Liver (tissue), 9 donors: ENCODE data around the gene KLK3. TPM values are rescaled to one million over a fixed set of nuclear protein-coding genes. Genes with fewer than 3 reads are reported as not detected.

Experiments
- DNase-seq: peaks from one replicate; pipeline ENCODE4 v3.0.0-alpha.2; 2017; ENCODE audit warnings: low spot score
- H3K27ac ChIP-seq, 2 donors: one replicate each; pipeline ENCODE4 v1.7.0; 2013; ENCODE audit warnings: inconsistent platforms in 2 of 2, low read length in 2 of 2, control low read depth in 1 of 2, low read depth in 1 of 2, mild to moderate bottlenecking in 1 of 2
- H3K27me3 ChIP-seq, 4 donors: one replicate each; pipeline versions ENCODE4 v1.6.1 to v1.7.0; 2013; ENCODE audit warnings: low read length in 3 of 4, inconsistent platforms in 1 of 4, mild to moderate bottlenecking in 1 of 4, moderate library complexity in 1 of 4; ENCODE audit not compliant: control insufficient read depth in 4 of 4, insufficient read depth in 4 of 4
- H3K36me3 ChIP-seq, 4 donors: one replicate each; pipeline versions ENCODE4 v1.6.1 to v1.7.0; 2013; ENCODE audit warnings: low read length in 3 of 4, mild to moderate bottlenecking in 3 of 4, low read depth in 1 of 4, moderate library complexity in 1 of 4; ENCODE audit not compliant: control insufficient read depth in 4 of 4, insufficient read depth in 3 of 4
- H3K4me1 ChIP-seq, 4 donors: one replicate each; pipeline versions ENCODE4 v1.6.1 to v1.7.0; 2013; ENCODE audit warnings: low read length in 3 of 4, mild to moderate bottlenecking in 3 of 4, moderate library complexity in 1 of 4; ENCODE audit not compliant: control insufficient read depth in 4 of 4, insufficient read depth in 4 of 4
- H3K4me3 ChIP-seq, 3 donors: one replicate each; pipeline versions ENCODE4 v1.6.1 to v1.7.0; 2013; ENCODE audit warnings: low read length in 3 of 3, control low read depth in 1 of 3, low read depth in 1 of 3, mild to moderate bottlenecking in 1 of 3
- H3K9ac ChIP-seq, 2 donors: one replicate each; pipeline ENCODE4 v1.7.0; 2013; ENCODE audit warnings: low read length in 2 of 2, mild to moderate bottlenecking in 2 of 2, moderate library complexity in 2 of 2, control low read depth in 1 of 2, low read depth in 1 of 2
- H3K9me3 ChIP-seq, 4 donors: one replicate each; pipeline versions ENCODE4 v1.6.1 to v1.7.0; 2013; ENCODE audit warnings: low read length in 3 of 4; ENCODE audit not compliant: control insufficient read depth in 4 of 4
- CTCF ChIP-seq: fragments of 150-350 bp; IDR thresholded peaks from 2 replicates; pipeline ENCODE4 v1.5.1; 2017; ENCODE audit warnings: improper control_type of control experiment, low read depth, low read length; ENCODE audit not compliant: missing input control
- FOXA1 ChIP-seq: IDR thresholded peaks from 2 replicates; pipeline ENCODE4 v1.6.1; 2016; ENCODE audit warnings: antibody characterized with exemption
- FOXA2 ChIP-seq: IDR thresholded peaks from 2 replicates; pipeline ENCODE4 v1.6.1; 2016; ENCODE audit warnings: antibody characterized with exemption
- GABPA ChIP-seq, 2 donors: IDR thresholded peaks in 1 of 2; conservative IDR thresholded peaks in 1 of 2; 2 replicates each; pipeline ENCODE4 v1.6.1; 2016; ENCODE audit warnings: antibody characterized with exemption in 2 of 2, mild to moderate bottlenecking in 1 of 2, moderate library complexity in 1 of 2
- HNF4G ChIP-seq: IDR thresholded peaks from 2 replicates; pipeline ENCODE4 v1.6.1; 2016; ENCODE audit warnings: antibody characterized with exemption
- NR2F2 ChIP-seq: IDR thresholded peaks from 2 replicates; pipeline ENCODE4 v1.6.1; 2016; ENCODE audit warnings: antibody characterized with exemption
- RAD21 ChIP-seq, 2 donors: IDR thresholded peaks; 2 replicates each; pipeline ENCODE4 v1.6.1; 2016; ENCODE audit warnings: antibody characterized with exemption in 2 of 2, mild to moderate bottlenecking in 2 of 2
- SP1 ChIP-seq: IDR thresholded peaks from 2 replicates; pipeline ENCODE4 v1.6.1; 2018; ENCODE audit warnings: antibody characterized with exemption, mild to moderate bottlenecking
- WGBS: extraction: QIAGEN DNeasy Blood & Tissue Kit; methylation state at CpG from one replicate; pipeline ENCODE4 v1.1.7; 2013; 5-methylcytosine and 5-hydroxymethylcytosine counted together
- polyA plus RNA-seq, 2 donors: library from polyadenylated mRNA; stranded (reverse) in 1 of 2; unstranded in 1 of 2; fragments of 200-250 nt in 1 of 2; fragments of >200 nt in 1 of 2; fragmentation: Nextera tagmentation in 1 of 2; extraction: Ambion mirVana in 1 of 2; gene quantifications; one replicate each; pipeline versions ENCODE4 v1.2.1 to v1.2.3, GENCODE V29; 2013 to 2015
- total RNA-seq, 2 donors: library from RNA; depleted of rRNA; stranded (reverse); fragments of >200 nt; gene quantifications; one replicate each; pipeline ENCODE4 v1.2.3, GENCODE V29; 2014
- TF ChIP-seq, protein P1 (sequence below): IDR thresholded peaks from 2 replicates; pipeline ENCODE4 v1.6.1; 2016; ENCODE audit warnings: antibody characterized with exemption
- TF ChIP-seq, protein P2 (sequence below): IDR thresholded peaks from 2 replicates; pipeline ENCODE4 v1.6.1; 2016; ENCODE audit warnings: antibody characterized with exemption
- TF ChIP-seq, protein P3 (sequence below): IDR thresholded peaks from 2 replicates; pipeline ENCODE4 v1.6.1; 2016; ENCODE audit warnings: antibody characterized with exemption
- TF ChIP-seq, protein P4 (sequence below): IDR thresholded peaks from 2 replicates; pipeline ENCODE4 v1.6.1; 2016; ENCODE audit warnings: antibody characterized with exemption, mild to moderate bottlenecking
- donor health status: healthy.
- donor health status: healthy.
- donor health status: healthy.
- donor health status: healthy.
- donor health status: healthy.

Gene KLK3
- total and polyA plus RNA-seq, 4 donors: not detected

DNA sequence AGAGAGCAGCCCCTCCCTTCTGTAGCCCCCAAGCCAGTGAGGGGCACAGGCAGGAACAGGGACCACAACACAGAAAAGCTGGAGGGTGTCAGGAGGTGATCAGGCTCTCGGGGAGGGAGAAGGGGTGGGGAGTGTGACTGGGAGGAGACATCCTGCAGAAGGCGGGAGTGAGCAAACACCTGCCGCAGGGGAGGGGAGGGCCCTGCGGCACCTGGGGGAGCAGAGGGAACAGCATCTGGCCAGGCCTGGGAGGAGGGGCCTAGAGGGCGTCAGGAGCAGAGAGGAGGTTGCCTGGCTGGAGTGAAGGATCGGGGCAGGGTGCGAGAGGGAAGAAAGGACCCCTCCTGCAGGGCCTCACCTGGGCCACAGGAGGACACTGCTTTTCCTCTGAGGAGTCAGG, 4.2 kb downstream of the KLK3 start (continued):
- TF ChIP-seq CTCF: no peak
- no peak for TF ChIP-seq RAD21 (IDR thresholded peaks at IDR 0.05)
- TF ChIP-seq, protein P1, sequence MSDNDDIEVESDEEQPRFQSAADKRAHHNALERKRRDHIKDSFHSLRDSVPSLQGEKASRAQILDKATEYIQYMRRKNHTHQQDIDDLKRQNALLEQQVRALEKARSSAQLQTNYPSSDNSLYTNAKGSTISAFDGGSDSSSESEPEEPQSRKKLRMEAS: no peak
- no peak for TF ChIP-seq GABPA (IDR thresholded peaks at IDR 0.05 in 1 of 2, conservative IDR thresholded peaks at IDR 0.05 in 1 of 2)
- TF ChIP-seq, protein P2, sequence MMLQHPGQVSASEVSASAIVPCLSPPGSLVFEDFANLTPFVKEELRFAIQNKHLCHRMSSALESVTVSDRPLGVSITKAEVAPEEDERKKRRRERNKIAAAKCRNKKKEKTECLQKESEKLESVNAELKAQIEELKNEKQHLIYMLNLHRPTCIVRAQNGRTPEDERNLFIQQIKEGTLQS: no peak

DNA sequence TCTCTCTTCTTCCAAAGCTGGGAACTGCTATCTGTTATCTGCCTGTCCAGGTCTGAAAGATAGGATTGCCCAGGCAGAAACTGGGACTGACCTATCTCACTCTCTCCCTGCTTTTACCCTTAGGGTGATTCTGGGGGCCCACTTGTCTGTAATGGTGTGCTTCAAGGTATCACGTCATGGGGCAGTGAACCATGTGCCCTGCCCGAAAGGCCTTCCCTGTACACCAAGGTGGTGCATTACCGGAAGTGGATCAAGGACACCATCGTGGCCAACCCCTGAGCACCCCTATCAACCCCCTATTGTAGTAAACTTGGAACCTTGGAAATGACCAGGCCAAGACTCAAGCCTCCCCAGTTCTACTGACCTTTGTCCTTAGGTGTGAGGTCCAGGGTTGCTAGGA, 5.1 kb downstream of the KLK3 start:
- H3K4me3 ChIP-seq: no peak overlapping the region
- no peaks in the 10 kb centered on the region for H3K4me1 ChIP-seq
- H3K27me3 ChIP-seq: peaks cover 0 to 5% (median 2%) of the 10 kb centered on the region in 4 donors
- WGBS: 76% methylated on average over 4 of the region's 4 CpGs
- H3K27ac ChIP-seq: no peak overlapping the region
- no peak overlapping the region for H3K9ac ChIP-seq
- no peak for DNase-seq
- peaks cover 0 to 3% (median 0%) of the 10 kb centered on the region in 4 donors for H3K9me3 ChIP-seq
- H3K36me3 ChIP-seq: no peaks in the 10 kb centered on the region
- TF ChIP-seq NR2F2 (no peak), FOXA1 (no peak), HNF4G (no peak), SP1 (no peak), FOXA2 (no peak)
- TF ChIP-seq, protein P3, sequence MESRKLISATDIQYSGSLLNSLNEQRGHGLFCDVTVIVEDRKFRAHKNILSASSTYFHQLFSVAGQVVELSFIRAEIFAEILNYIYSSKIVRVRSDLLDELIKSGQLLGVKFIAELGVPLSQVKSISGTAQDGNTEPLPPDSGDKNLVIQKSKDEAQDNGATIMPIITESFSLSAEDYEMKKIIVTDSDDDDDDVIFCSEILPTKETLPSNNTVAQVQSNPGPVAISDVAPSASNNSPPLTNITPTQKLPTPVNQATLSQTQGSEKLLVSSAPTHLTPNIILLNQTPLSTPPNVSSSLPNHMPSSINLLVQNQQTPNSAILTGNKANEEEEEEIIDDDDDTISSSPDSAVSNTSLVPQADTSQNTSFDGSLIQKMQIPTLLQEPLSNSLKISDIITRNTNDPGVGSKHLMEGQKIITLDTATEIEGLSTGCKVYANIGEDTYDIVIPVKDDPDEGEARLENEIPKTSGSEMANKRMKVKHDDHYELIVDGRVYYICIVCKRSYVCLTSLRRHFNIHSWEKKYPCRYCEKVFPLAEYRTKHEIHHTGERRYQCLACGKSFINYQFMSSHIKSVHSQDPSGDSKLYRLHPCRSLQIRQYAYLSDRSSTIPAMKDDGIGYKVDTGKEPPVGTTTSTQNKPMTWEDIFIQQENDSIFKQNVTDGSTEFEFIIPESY: no peak

- H3K27ac ChIP-seq: no peak overlapping the region
- peaks cover 0 to 2% (median 1%) of the 10 kb centered on the region in 4 donors for H3K27me3 ChIP-seq
- no peaks in the 10 kb centered on the region for H3K36me3 ChIP-seq
Observed at GRCh38 chr19:50861010-50861409, 6.3 kb downstream of the KLK3 start.

More at GRCh38 chr19:50861010-50861409, 6.3 kb downstream of the KLK3 start:
- H3K9me3 ChIP-seq: peaks cover 0 to 3% (median 0%) of the 10 kb centered on the region in 4 donors
- no peak overlapping the region for H3K9ac ChIP-seq
- no peak for DNase-seq
- H3K4me3 ChIP-seq: no peak overlapping the region
- TF ChIP-seq, protein P4, sequence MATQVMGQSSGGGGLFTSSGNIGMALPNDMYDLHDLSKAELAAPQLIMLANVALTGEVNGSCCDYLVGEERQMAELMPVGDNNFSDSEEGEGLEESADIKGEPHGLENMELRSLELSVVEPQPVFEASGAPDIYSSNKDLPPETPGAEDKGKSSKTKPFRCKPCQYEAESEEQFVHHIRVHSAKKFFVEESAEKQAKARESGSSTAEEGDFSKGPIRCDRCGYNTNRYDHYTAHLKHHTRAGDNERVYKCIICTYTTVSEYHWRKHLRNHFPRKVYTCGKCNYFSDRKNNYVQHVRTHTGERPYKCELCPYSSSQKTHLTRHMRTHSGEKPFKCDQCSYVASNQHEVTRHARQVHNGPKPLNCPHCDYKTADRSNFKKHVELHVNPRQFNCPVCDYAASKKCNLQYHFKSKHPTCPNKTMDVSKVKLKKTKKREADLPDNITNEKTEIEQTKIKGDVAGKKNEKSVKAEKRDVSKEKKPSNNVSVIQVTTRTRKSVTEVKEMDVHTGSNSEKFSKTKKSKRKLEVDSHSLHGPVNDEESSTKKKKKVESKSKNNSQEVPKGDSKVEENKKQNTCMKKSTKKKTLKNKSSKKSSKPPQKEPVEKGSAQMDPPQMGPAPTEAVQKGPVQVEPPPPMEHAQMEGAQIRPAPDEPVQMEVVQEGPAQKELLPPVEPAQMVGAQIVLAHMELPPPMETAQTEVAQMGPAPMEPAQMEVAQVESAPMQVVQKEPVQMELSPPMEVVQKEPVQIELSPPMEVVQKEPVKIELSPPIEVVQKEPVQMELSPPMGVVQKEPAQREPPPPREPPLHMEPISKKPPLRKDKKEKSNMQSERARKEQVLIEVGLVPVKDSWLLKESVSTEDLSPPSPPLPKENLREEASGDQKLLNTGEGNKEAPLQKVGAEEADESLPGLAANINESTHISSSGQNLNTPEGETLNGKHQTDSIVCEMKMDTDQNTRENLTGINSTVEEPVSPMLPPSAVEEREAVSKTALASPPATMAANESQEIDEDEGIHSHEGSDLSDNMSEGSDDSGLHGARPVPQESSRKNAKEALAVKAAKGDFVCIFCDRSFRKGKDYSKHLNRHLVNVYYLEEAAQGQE: no peak
- no peak for TF ChIP-seq FOXA2
- TF ChIP-seq, protein P1: no peak
- TF ChIP-seq, protein P3: no peak
- no peak for TF ChIP-seq GABPA (IDR thresholded peaks at IDR 0.05 in 1 of 2, conservative IDR thresholded peaks at IDR 0.05 in 1 of 2)
- TF ChIP-seq SP1: no peak
- H3K4me1 ChIP-seq: no peaks in the 10 kb centered on the region
- 66% methylated on average over 5 of the region's 5 CpGs for WGBS
